Measurements from ENCODE around the gene STK39. TPM values are rescaled to one million over a fixed set of nuclear protein-coding genes. Genes with fewer than 3 reads are reported as not detected.

STK39 gene
- total RNA-seq, 1 experiment from 2014 or later, result 15.9 TPM

DNA sequence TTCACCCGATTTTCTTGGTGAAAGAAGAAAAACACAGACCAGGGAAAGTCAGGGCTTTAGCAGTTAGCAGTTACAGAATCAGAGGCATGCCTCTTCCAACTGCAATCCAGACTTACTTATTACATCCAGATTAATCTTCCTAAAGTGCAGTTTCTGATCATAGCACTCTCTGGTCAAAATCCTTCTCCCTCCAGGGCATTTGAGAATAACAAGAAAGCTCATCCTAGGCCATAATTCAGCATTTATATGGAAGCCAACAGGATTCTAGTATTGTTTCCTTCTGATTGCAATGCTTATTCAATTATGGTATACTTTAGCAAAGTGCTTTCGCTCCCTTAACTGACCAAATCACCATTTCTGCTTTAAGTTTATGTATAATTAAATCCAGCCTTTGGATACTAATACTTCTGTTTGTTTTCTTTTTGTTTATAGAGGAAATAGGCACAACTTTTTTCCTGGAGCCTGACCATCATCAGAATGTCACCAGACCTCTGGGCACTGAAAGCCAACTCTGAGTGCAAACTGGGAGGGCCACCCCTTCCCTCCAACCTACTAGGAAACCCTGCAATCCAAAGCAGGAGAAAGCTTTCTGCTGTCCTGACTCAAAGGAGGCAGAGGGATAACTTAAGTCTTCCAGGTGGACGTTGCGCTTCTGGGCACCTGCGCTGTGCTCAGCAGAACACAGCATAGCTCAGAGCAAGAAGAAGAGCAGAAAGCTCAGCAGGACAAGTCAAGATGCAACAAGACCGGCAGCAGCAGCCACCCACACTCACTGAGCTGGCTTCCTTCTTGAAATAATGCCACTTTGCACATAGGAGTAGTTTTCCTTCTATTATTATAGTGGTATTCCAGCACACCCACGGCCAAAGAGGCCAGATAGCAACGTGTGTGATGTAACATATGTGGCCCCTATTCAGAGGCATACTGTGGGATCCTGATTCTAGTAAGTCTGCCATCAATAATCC is 99.3 kb downstream of the STK39 start:
- POLR2A ChIA-PET (ENCODE audit: low non-redundant PET), result no interaction called here
- Histone ChIP-seq H3K36me3 (ENCODE audit: insufficient read depth, low read length, poor library complexity, severe bottlenecking) (no peaks in the 10 kb centered on the region), H3K27ac (ENCODE audit: low read depth, low read length, poor library complexity, severe bottlenecking) (no peak overlapping the region), H3K4me3 (ENCODE audit: low read depth, low read length, poor library complexity, severe bottlenecking) (no peak overlapping the region), H3K9me3 (ENCODE audit: low read depth, low read length, poor library complexity, severe bottlenecking) (no peaks in the 10 kb centered on the region), H3K4me1 (ENCODE audit: insufficient read depth, low read length, poor library complexity, severe bottlenecking) (peaks cover 30% of the 10 kb centered on the region), H3K27me3 (replicated peaks; ENCODE audit: insufficient read depth, low read depth, low read length, poor library complexity) (no peaks in the 10 kb centered on the region)
- CTCF ChIA-PET, result no interaction called here
- intact Hi-C loops (cut with micrococcal nuclease; ENCODE audit: unreplicated experiment), result no loop called here
- no TSS peak for BruUV-seq (replicated peaks)
- no peak for TF ChIP-seq EZH2 (IDR thresholded peaks at IDR 0.05; ENCODE audit: borderline replicate concordance, low read depth, low read length, poor library complexity, severe bottlenecking)
- TF ChIP-seq, protein P1, sequence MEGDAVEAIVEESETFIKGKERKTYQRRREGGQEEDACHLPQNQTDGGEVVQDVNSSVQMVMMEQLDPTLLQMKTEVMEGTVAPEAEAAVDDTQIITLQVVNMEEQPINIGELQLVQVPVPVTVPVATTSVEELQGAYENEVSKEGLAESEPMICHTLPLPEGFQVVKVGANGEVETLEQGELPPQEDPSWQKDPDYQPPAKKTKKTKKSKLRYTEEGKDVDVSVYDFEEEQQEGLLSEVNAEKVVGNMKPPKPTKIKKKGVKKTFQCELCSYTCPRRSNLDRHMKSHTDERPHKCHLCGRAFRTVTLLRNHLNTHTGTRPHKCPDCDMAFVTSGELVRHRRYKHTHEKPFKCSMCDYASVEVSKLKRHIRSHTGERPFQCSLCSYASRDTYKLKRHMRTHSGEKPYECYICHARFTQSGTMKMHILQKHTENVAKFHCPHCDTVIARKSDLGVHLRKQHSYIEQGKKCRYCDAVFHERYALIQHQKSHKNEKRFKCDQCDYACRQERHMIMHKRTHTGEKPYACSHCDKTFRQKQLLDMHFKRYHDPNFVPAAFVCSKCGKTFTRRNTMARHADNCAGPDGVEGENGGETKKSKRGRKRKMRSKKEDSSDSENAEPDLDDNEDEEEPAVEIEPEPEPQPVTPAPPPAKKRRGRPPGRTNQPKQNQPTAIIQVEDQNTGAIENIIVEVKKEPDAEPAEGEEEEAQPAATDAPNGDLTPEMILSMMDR (conservative IDR thresholded peaks at IDR 0.05; ENCODE audit: low read depth, low read length), result no peak
- DNase-seq (ENCODE audit: low spot score), result no peak

DNA sequence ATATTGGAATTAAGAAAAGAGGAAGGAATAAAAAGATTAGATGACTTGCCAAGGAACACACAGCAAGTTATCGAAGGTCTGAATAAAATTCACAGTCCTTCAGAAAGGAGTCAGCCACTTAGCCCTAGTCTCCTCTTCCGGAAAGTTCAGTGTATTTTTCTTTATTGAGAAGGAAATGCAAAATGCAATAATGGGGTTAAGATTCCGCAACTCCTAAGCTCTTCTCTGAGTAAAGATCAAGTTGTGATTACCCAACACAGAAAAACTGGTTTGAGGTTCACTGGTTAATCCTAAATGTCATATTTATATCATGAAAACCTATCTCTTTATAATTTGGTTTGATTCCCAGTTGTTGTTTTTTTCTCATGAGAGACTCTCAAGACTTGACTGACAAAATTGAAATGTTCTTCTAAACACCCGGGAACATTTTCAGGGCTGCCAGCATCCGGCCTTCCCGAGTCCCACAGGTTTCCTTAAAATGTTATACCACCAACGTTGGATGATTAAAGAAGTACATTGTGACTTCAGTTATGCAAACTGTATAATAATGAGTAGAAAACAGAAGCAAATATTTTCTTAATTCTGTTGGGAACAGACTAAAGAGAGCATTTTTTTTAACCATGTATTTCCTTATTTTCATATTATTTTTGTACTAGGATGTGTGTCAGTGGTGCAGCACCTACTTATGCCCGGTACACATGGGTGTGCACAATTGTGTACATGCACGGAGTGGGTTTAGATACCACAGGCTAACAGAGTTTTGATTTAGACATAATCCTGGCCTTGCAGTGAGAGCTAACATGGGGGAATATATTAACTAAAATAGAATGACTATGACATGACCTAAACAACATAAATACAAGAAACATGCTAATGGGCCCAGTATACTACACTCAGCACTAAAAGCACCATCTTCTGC is 100.2 kb downstream of the STK39 start:
- TF ChIP-seq EZH2 (IDR thresholded peaks at IDR 0.05; ENCODE audit: borderline replicate concordance, low read depth, low read length, poor library complexity, severe bottlenecking), result no peak
- TF ChIP-seq, protein P1 (conservative IDR thresholded peaks at IDR 0.05; ENCODE audit: low read depth, low read length), result no peak
- Histone ChIP-seq H3K4me3 (ENCODE audit: low read depth, low read length, poor library complexity, severe bottlenecking) (no peak overlapping the region), H3K36me3 (ENCODE audit: insufficient read depth, low read length, poor library complexity, severe bottlenecking) (no peaks in the 10 kb centered on the region), H3K27ac (ENCODE audit: low read depth, low read length, poor library complexity, severe bottlenecking) (peak overlapping the region; percentile 50), H3K4me1 (ENCODE audit: insufficient read depth, low read length, poor library complexity, severe bottlenecking) (peaks cover 30% of the 10 kb centered on the region), H3K9me3 (ENCODE audit: low read depth, low read length, poor library complexity, severe bottlenecking) (no peaks in the 10 kb centered on the region), H3K27me3 (replicated peaks; ENCODE audit: insufficient read depth, low read depth, low read length, poor library complexity) (no peaks in the 10 kb centered on the region)
- DNase-seq (ENCODE audit: low spot score), result no peak
- CTCF ChIA-PET, result no interaction called here
- intact Hi-C loops (cut with micrococcal nuclease; ENCODE audit: unreplicated experiment), result no loop called here
- POLR2A ChIA-PET (ENCODE audit: low non-redundant PET), result no interaction called here
- no TSS peak for BruUV-seq (replicated peaks)

DNA sequence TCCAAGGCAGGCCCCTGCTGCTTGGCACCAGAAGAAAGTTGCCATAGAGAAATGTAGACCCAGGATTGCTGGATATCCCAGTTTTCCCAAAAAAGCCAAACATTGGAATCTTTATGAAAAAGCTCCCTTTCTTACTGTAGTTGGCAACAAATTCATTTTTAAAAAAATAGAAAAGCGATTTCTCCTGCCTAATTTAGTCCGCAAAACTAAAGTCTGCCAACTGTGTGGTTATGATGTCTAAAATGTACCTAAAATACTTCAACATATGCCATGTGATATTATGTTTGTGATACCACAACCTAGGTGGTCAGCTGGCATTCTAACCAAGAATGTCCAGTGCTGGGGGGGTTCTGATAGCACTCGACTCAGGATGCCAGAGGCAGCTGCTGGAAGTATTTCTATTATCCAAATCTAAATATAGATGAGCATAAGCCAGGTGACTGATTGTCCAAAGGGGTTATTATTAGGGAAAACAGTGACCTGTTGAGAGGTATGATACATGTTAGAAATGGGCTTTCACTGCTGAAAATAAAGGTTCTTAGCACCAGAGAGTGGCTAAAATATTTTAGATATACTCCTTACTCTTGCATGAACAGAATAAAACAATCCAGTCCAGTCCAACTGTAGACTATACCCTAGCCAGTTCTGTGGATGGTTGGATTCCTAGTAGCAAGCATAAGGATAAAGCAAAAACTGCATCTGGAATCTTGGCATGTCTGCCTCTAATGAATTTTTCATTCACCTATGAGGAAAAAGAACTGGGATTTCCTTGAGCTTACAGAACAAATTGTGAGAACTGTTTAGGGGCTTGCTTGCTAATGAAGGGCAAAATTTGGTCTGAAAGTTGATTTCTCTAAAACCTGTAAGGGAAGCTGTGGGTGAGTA is 101.7 kb downstream of the STK39 start:
- peaks cover 30% of the 10 kb centered on the region for H3K4me1 ChIP-seq (ENCODE audit: insufficient read depth, low read length, poor library complexity, severe bottlenecking)
- POLR2A ChIA-PET (ENCODE audit: low non-redundant PET), result no interaction called here
- CTCF ChIA-PET, result no interaction called here
- no peaks in the 10 kb centered on the region for H3K36me3 ChIP-seq (ENCODE audit: insufficient read depth, low read length, poor library complexity, severe bottlenecking)
- no peaks in the 10 kb centered on the region for H3K27me3 ChIP-seq (replicated peaks; ENCODE audit: insufficient read depth, low read depth, low read length, poor library complexity)
- BruUV-seq (replicated peaks), result no TSS peak
- no peak for DNase-seq (ENCODE audit: low spot score)
- intact Hi-C loops (cut with micrococcal nuclease; ENCODE audit: unreplicated experiment), result no loop called here
- no peak overlapping the region for H3K27ac ChIP-seq (ENCODE audit: low read depth, low read length, poor library complexity, severe bottlenecking)
- TF ChIP-seq EZH2 (IDR thresholded peaks at IDR 0.05; ENCODE audit: borderline replicate concordance, low read depth, low read length, poor library complexity, severe bottlenecking), result no peak
- TF ChIP-seq, protein P1 (conservative IDR thresholded peaks at IDR 0.05; ENCODE audit: low read depth, low read length), result no peak
- no peak overlapping the region for H3K4me3 ChIP-seq (ENCODE audit: low read depth, low read length, poor library complexity, severe bottlenecking)
- H3K9me3 ChIP-seq (ENCODE audit: low read depth, low read length, poor library complexity, severe bottlenecking), result no peaks in the 10 kb centered on the region

Measured in A673 (cell line).